ENCODE data around the gene ZNF581.

Gene ZNF581

GRCh38 chr19:55613930-55614710 is 29.3 kb upstream of the ZNF581 start:
- DNase-seq (ENCODE audit: extremely low spot score), result no peak
- CTCF ChIA-PET, result no interaction called here
- TF ChIP-seq ARNT (IDR thresholded peaks at IDR 0.05) (no peak), FOXA1 (IDR thresholded peaks at IDR 0.05) (no peak), SUZ12 (IDR thresholded peaks at IDR 0.05) (no peak), TARDBP (IDR thresholded peaks at IDR 0.05) (no peak), BHLHE40 (IDR thresholded peaks at IDR 0.05; ENCODE audit: borderline replicate concordance) (no peak)
- POLR2A ChIA-PET, result no interaction called here

- no peak for DNase-seq (ENCODE audit: extremely low spot score)
- TF ChIP-seq PKNOX1 (IDR thresholded peaks at IDR 0.05), result no peak
- no peak for TF ChIP-seq FOXK2 (IDR thresholded peaks at IDR 0.05)
- no peak for TF ChIP-seq ELF4 (IDR thresholded peaks at IDR 0.05)
- no peak for TF ChIP-seq LEF1 (IDR thresholded peaks at IDR 0.05; ENCODE audit: borderline replicate concordance)
- TF ChIP-seq NFRKB (IDR thresholded peaks at IDR 0.05), result no peak
- TF ChIP-seq TARDBP (IDR thresholded peaks at IDR 0.05), result no peak
- no peak for TF ChIP-seq ZNF384 (IDR thresholded peaks at IDR 0.05)
- CTCF ChIA-PET, result no interaction called here
- POLR2A ChIA-PET, result no interaction called here
These were observed 28.5 kb upstream of the ZNF581 start for GRCh38 chr19:55614711-55615542.

DNA sequence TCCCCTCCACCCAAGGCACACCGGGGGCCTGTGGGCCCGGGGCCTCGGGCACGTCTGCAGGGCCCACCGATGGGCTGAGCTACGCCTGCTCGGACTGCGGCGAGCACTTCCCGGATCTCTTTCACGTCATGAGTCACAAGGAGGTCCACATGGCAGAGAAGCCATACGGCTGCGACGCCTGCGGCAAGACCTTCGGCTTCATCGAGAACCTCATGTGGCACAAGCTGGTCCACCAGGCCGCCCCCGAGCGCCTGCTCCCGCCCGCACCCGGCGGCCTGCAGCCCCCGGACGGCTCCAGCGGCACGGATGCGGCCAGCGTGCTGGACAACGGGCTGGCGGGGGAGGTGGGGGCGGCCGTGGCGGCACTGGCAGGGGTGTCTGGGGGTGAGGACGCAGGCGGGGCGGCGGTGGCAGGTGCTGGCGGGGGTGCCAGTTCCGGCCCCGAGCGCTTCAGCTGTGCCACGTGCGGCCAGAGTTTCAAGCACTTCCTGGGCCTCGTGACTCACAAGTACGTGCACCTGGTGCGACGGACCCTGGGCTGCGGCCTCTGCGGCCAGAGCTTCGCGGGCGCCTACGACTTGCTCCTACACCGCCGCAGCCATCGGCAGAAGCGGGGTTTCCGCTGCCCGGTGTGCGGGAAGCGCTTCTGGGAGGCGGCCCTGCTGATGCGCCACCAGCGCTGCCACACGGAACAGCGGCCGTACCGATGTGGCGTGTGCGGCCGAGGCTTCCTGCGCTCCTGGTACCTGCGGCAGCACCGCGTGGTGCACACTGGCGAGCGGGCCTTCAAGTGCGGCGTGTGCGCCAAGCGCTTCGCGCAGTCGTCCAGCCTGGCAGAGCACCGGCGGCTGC is 27.7 kb upstream of the ZNF581 start:
- POLR2A ChIA-PET, result no interaction called here
- DNase-seq (ENCODE audit: extremely low spot score), result no peak
- TF ChIP-seq ARNT (IDR thresholded peaks at IDR 0.05), result no peak
- TF ChIP-seq BHLHE40 (IDR thresholded peaks at IDR 0.05; ENCODE audit: borderline replicate concordance), result no peak
- no peak for TF ChIP-seq L3MBTL2 (conservative IDR thresholded peaks at IDR 0.05)
- TF ChIP-seq ELF4 (IDR thresholded peaks at IDR 0.05), result no peak
- no peak for TF ChIP-seq TARDBP (IDR thresholded peaks at IDR 0.05)
- CTCF ChIA-PET, result no interaction called here

DNA sequence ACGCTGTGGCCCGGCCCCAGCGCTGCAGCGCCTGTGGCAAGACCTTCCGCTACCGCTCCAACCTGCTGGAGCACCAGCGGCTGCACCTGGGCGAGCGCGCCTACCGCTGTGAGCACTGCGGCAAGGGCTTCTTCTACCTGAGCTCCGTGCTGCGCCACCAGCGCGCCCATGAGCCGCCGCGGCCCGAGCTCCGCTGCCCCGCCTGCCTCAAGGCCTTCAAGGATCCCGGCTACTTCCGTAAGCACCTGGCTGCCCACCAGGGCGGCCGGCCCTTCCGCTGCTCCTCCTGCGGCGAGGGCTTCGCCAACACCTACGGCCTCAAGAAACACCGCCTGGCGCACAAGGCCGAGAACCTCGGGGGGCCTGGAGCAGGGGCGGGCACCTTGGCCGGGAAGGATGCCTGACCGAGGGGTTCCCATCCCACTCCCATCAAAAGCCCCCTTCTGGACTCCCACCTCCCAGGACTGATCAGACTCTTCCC is 27.0 kb upstream of the ZNF581 start:
- DNase-seq (ENCODE audit: extremely low spot score), result no peak
- ChIA-PET CTCF (no interaction called here), POLR2A (no interaction called here)

DNA sequence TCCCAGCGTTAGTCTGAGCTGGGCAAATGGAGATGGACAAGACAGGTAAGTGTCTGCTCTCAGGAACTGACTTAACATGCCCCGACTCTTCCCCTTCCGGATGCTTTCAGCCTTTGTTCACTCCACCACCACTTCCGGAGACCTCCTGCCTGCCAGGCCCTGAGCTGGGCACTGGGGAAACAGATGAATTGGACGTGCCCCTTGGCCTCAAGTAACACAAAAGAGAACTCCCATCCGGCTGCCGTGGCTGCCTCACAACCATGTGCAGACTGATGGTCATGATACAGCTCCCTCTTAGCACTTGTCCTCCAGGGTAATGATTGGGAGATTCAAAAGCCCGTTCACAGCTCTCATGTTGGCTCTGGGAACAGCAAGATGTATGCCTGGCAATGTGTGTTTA is 26.0 kb upstream of the ZNF581 start:
- ChIA-PET POLR2A (interaction anchor here (0.7 kb wide), 1 partner anchor 214 kb away, joined by 3 read pairs; no protein-coding TSS in a partner anchor), CTCF (interaction anchor here (0.8 kb wide), 1 partner anchor 11 kb away, joined by 3 read pairs; the partner anchor contains the start of gene ZNF865)
- TF ChIP-seq SP1 (IDR thresholded peaks at IDR 0.05) (no peak), CTBP1 (IDR thresholded peaks at IDR 0.05; ENCODE audit: borderline replicate concordance) (no peak), PKNOX1 (IDR thresholded peaks at IDR 0.05) (no peak), BHLHE40 (IDR thresholded peaks at IDR 0.05; ENCODE audit: borderline replicate concordance) (no peak), FOXM1 (IDR thresholded peaks at IDR 0.05; ENCODE audit: borderline replicate concordance) (no peak), LEF1 (IDR thresholded peaks at IDR 0.05; ENCODE audit: borderline replicate concordance) (no peak), FOXK2 (IDR thresholded peaks at IDR 0.05) (no peak), TARDBP (IDR thresholded peaks at IDR 0.05) (no peak), L3MBTL2 (conservative IDR thresholded peaks at IDR 0.05) (no peak), HDGF (IDR thresholded peaks at IDR 0.05; ENCODE audit: borderline replicate concordance) (no peak), SUZ12 (IDR thresholded peaks at IDR 0.05) (no peak), ARNT (IDR thresholded peaks at IDR 0.05) (no peak), NFRKB (IDR thresholded peaks at IDR 0.05) (no peak), ZNF384 (IDR thresholded peaks at IDR 0.05) (no peak), FOXA1 (IDR thresholded peaks at IDR 0.05) (no peak), ELF4 (IDR thresholded peaks at IDR 0.05) (no peak)
- no peak for DNase-seq (ENCODE audit: extremely low spot score)

More for the DNA sequence above, 27.0 kb upstream of the ZNF581 start:
- TF ChIP-seq FOXM1 (IDR thresholded peaks at IDR 0.05; ENCODE audit: borderline replicate concordance) (no peak), L3MBTL2 (conservative IDR thresholded peaks at IDR 0.05) (no peak), LEF1 (IDR thresholded peaks at IDR 0.05; ENCODE audit: borderline replicate concordance) (no peak), CTBP1 (IDR thresholded peaks at IDR 0.05; ENCODE audit: borderline replicate concordance) (no peak), SUZ12 (IDR thresholded peaks at IDR 0.05) (no peak), BHLHE40 (IDR thresholded peaks at IDR 0.05; ENCODE audit: borderline replicate concordance) (no peak), NFRKB (IDR thresholded peaks at IDR 0.05) (no peak), TARDBP (IDR thresholded peaks at IDR 0.05) (no peak), FOXK2 (IDR thresholded peaks at IDR 0.05) (no peak), HDGF (IDR thresholded peaks at IDR 0.05; ENCODE audit: borderline replicate concordance) (no peak), ARNT (IDR thresholded peaks at IDR 0.05) (no peak), PKNOX1 (IDR thresholded peaks at IDR 0.05) (no peak)

Measured in HEK293T (cell line).